Measurements from ENCODE around the gene NDUFB10.

GRCh38 chr16:1918351-1919326, 40.7 kb upstream of the NDUFB10 start, which contains the start of gene HS3ST6:
- TF ChIP-seq CTCF (IDR thresholded peaks at IDR 0.05) (no peak), POLR2AphosphoS5 (IDR thresholded peaks at IDR 0.05) (no peak), POLR2A (IDR thresholded peaks at IDR 0.05) (no peak), EP300 (IDR thresholded peaks at IDR 0.05) (no peak)
